ENCODE data around the gene ARAP2. TPM values are rescaled to one million over a fixed set of nuclear protein-coding genes. Genes with fewer than 3 reads are reported as not detected.

Gene ARAP2
- total RNA-seq, 1 experiment from 2014 or later, result 13.6 TPM

- CTCF ChIA-PET, result no interaction called here
- DNase-seq (ENCODE audit: low read depth, low spot score) (no peak), ATAC-seq (no peak)
- H3K9ac ChIP-seq (ENCODE audit: low read length), result peak overlapping the region; percentile 77
- no peaks in the 10 kb centered on the region for H3K9me3 ChIP-seq (ENCODE audit: control insufficient read depth in 1 of 2, insufficient read depth in 1 of 2, low read depth in 1 of 2, low read length in 2 of 2)
- H3K36me3 ChIP-seq (ENCODE audit: control insufficient read depth in 1 of 2, insufficient read depth in 2 of 2, low read length in 2 of 2), result peaks cover 0 to 4% of the 10 kb centered on the region in 2 experiments; a peak in 1 of 4 replicates
- POLR2A ChIA-PET, result interaction anchor here (0.8 to 0.9 kb wide), 2 partner anchors 10 to 12 kb away, joined by 4 to 5 read pairs; no protein-coding TSS in a partner anchor
- no peaks in the 10 kb centered on the region for H4K20me1 ChIP-seq (ENCODE audit: insufficient read depth)
- peaks cover 61% of the 10 kb centered on the region for H3K79me2 ChIP-seq (ENCODE audit: insufficient read depth, low read length)
- peaks cover 18 to 29% of the 10 kb centered on the region in 2 experiments for H3K4me1 ChIP-seq (ENCODE audit: control insufficient read depth in 1 of 2, insufficient read depth in 2 of 2, low read length in 2 of 2)
- H3K27me3 ChIP-seq (ENCODE audit: insufficient read depth, low read length), result no peaks in the 10 kb centered on the region
- H3K4me3 ChIP-seq (replicated peaks in 1 of 2; ENCODE audit: low read depth in 1 of 2, low read length in 2 of 2), result peak overlapping the region; percentile 73 to 78
- TSS peak; percentile 49 for BruUV-seq (replicated peaks)
- H2AFZ ChIP-seq (ENCODE audit: low read depth, low read length, poor library complexity, severe bottlenecking), result no peak overlapping the region
- peak overlapping the region; percentile 91 for H3K4me2 ChIP-seq (ENCODE audit: low read length)
- RAD21 ChIA-PET (ENCODE audit: low non-redundant PET in 1 of 2, low total read pairs in 2 of 2, uncharacterized antibody in 2 of 2, unreplicated experiment in 2 of 2), result no interaction called here
- H3K27ac ChIP-seq (ENCODE audit: low read depth, low read length), result no peak overlapping the region; the same call in 1 of the 2 replicates
- H3K9me2 ChIP-seq (ENCODE audit: insufficient read depth), result no peaks in the 10 kb centered on the region
- TF ChIP-seq EZH2phosphoT487 (IDR thresholded peaks at IDR 0.05; ENCODE audit: borderline replicate concordance), result no peak
- peak; percentile 54; the same call in 1 of the 2 replicates for TF ChIP-seq EGR1 (IDR thresholded peaks at IDR 0.05; ENCODE audit: low read depth)
- peak; percentile 26; the same call in 1 of the 2 replicates for TF ChIP-seq SP1 (IDR thresholded peaks at IDR 0.05; ENCODE audit: low read depth)
- 0 out of 2 replicates have a peak, but pooled peaks have one; percentile 18 for TF ChIP-seq FOSL1 (IDR thresholded peaks at IDR 0.05; ENCODE audit: low read depth)
- intact Hi-C loops (cut with micrococcal nuclease), result no loop called here
Measured at GRCh38 chr4:36242629-36243354, 1.5 kb downstream of the ARAP2 start.

GRCh38 chr4:36241771-36242170 lies 2.5 kb downstream of the ARAP2 start:
- Histone ChIP-seq H3K4me1 (ENCODE audit: control insufficient read depth in 1 of 2, insufficient read depth in 2 of 2, low read length in 2 of 2) (peaks cover 18 to 29% of the 10 kb centered on the region in 2 experiments), H2AFZ (ENCODE audit: low read depth, low read length, poor library complexity, severe bottlenecking) (no peak overlapping the region), H3K4me2 (ENCODE audit: low read length) (peak overlapping the region; percentile 91; the same call in 1 of the 2 replicates), H3K4me3 (replicated peaks in 1 of 2; ENCODE audit: low read depth in 1 of 2, low read length in 2 of 2) (no peak overlapping the region), H3K27ac (ENCODE audit: low read depth, low read length) (no peak overlapping the region), H3K79me2 (ENCODE audit: insufficient read depth, low read length) (peaks cover 65% of the 10 kb centered on the region), H3K9me2 (ENCODE audit: insufficient read depth) (no peaks in the 10 kb centered on the region), H3K36me3 (ENCODE audit: control insufficient read depth in 1 of 2, insufficient read depth in 2 of 2, low read length in 2 of 2) (peaks cover 0 to 4% of the 10 kb centered on the region in 2 experiments; a peak in 2 of 4 replicates), H3K27me3 (ENCODE audit: insufficient read depth, low read length) (no peaks in the 10 kb centered on the region), H3K9me3 (ENCODE audit: control insufficient read depth in 1 of 2, insufficient read depth in 1 of 2, low read depth in 1 of 2, low read length in 2 of 2) (no peaks in the 10 kb centered on the region), H3K9ac (ENCODE audit: low read length) (no peak overlapping the region), H4K20me1 (ENCODE audit: insufficient read depth) (no peaks in the 10 kb centered on the region)
- POLR2A ChIA-PET, result no interaction called here
- DNase-seq (ENCODE audit: low read depth, low spot score) (no peak), ATAC-seq (no peak)
- RAD21 ChIA-PET (ENCODE audit: low non-redundant PET in 1 of 2, low total read pairs in 2 of 2, uncharacterized antibody in 2 of 2, unreplicated experiment in 2 of 2), result no interaction called here
- TF ChIP-seq SP1 (IDR thresholded peaks at IDR 0.05; ENCODE audit: low read depth) (no peak), EZH2 (IDR thresholded peaks at IDR 0.05) (no peak), CBX3 (IDR thresholded peaks at IDR 0.05; ENCODE audit: low read depth) (no peak), ZNF274 (IDR thresholded peaks at IDR 0.05; ENCODE audit: low read depth, low read length) (no peak), TCF7L2 (IDR thresholded peaks at IDR 0.05; ENCODE audit: borderline replicate concordance, extremely low read depth, insufficient read depth, insufficient read length) (no peak), POLR2A (IDR thresholded peaks at IDR 0.05; ENCODE audit: borderline replicate concordance, extremely low read depth, insufficient read depth, insufficient read length) (no peak), ELF1 (IDR thresholded peaks at IDR 0.05; ENCODE audit: borderline replicate concordance, low read depth) (no peak)
- no TSS peak for BruUV-seq (replicated peaks)
- intact Hi-C loops (cut with micrococcal nuclease), result no loop called here
- CTCF ChIA-PET, result no interaction called here

Measured in HCT116 (cell line).